H1 (cell line): ENCODE measurements around the gene NRIP3. TPM values are rescaled to one million over a fixed set of nuclear protein-coding genes. Genes with fewer than 3 reads are reported as not detected.
A peak's percentile ranks its signal among the peaks of the same experiment; 100 is the strongest.

ENCODE experiments used
- CTCF ChIA-PET: fragments of 300-600 bp; sonication (Branson Sonifier 250); formaldehyde crosslinking; loops from one replicate; lab custom pipeline; 2021; ENCODE audit not compliant: partially characterized antibody; lab: Charles Lee
- POLR2A ChIA-PET: fragments of 300-600 bp; sonication (Branson Sonifier 250); formaldehyde crosslinking; loops from one replicate; lab custom pipeline; 2021; ENCODE audit warnings: inconsistent platforms; ENCODE audit not compliant: partially characterized antibody; lab: Charles Lee
- DNase-seq, 2 experiments: peaks; one replicate each; pipeline versions ENCODE4 v3.0.0 to v3.0.0-alpha.2; 2010 to 2022; ENCODE audit warnings: low spot score in 2 of 2, low read depth in 1 of 2, mixed read lengths in 1 of 2
- FAIRE-seq: peaks from 2 replicates; lab custom pipeline; 2011; peaks lifted over from hg19 to GRCh38; lab: Jason Lieb, UNC
- H2AFZ ChIP-seq: 2 replicates; pipeline ENCODE4 v1.8.1; 2012; ENCODE audit warnings: low read length, inconsistent platforms
- H2AK5ac ChIP-seq: 2 replicates; pipeline ENCODE4 v1.6.1; 2013; ENCODE audit warnings: low read depth, low read length
- H2BK120ac ChIP-seq: replicated peaks from 2 replicates; pipeline ENCODE3; 2013; ENCODE audit warnings: low read depth, low read length, inconsistent platforms
- H2BK12ac ChIP-seq: 2 replicates; pipeline ENCODE4 v1.6.1; 2013; ENCODE audit warnings: low read depth, low read length
- H2BK15ac ChIP-seq: 2 replicates; pipeline ENCODE4 v1.6.1; 2013; ENCODE audit warnings: low read length
- H2BK20ac ChIP-seq: 2 replicates; pipeline ENCODE4 v1.6.1; 2013; ENCODE audit warnings: low read length
- H2BK5ac ChIP-seq: 2 replicates; pipeline ENCODE4 v1.6.1; 2013; ENCODE audit warnings: low read depth, low read length
- H3K14ac ChIP-seq: 2 replicates; pipeline ENCODE4 v1.6.1; 2013; ENCODE audit warnings: inconsistent platforms; ENCODE audit not compliant: insufficient read length
- H3K18ac ChIP-seq: 2 replicates; pipeline ENCODE4 v1.6.1; 2013; ENCODE audit warnings: low read length; ENCODE audit errors: extremely low read depth
- H3K23ac ChIP-seq: 2 replicates; pipeline ENCODE4 v1.6.1; 2013; ENCODE audit warnings: inconsistent platforms; ENCODE audit not compliant: insufficient read length
- H3K23me2 ChIP-seq: 2 replicates; pipeline ENCODE4 v1.6.1; 2013; ENCODE audit warnings: low read depth, low read length
- H3K27ac ChIP-seq: 2 replicates; pipeline ENCODE4 v1.6.1; 2011; ENCODE audit warnings: low read depth, low read length, inconsistent platforms
- H3K27me3 ChIP-seq, 4 experiments: replicated peaks in 1 of 4; 1 replicate in 1 of 4; 2 replicates in 3 of 4; pipeline versions ENCODE4 v1.6.1 to v1.8.1; 2011 to 2013; ENCODE audit warnings: low read length in 3 of 4, mild to moderate bottlenecking in 3 of 4, inconsistent platforms in 2 of 4, mixed read lengths in 2 of 4, moderate library complexity in 1 of 4; ENCODE audit not compliant: control insufficient read depth in 3 of 4, insufficient read depth in 3 of 4; ENCODE audit errors: extremely low read depth in 1 of 4
- H3K36me3 ChIP-seq, 4 experiments: 2 replicates each; pipeline versions ENCODE4 v1.6.1 to v1.8.1; 2011 to 2013; ENCODE audit warnings: mild to moderate bottlenecking in 4 of 4, low read length in 3 of 4, moderate library complexity in 2 of 4, control low read depth in 1 of 4, inconsistent platforms in 1 of 4; ENCODE audit not compliant: insufficient read depth in 4 of 4, control insufficient read depth in 2 of 4
- H3K4ac ChIP-seq: replicated peaks from 2 replicates; pipeline ENCODE3; 2013; ENCODE audit warnings: low read length, low read depth, mixed read lengths, inconsistent platforms; ENCODE audit not compliant: insufficient read length
- H3K4me1 ChIP-seq, 4 experiments: replicated peaks in 1 of 4; 1 replicate in 1 of 4; 2 replicates in 3 of 4; pipeline versions ENCODE4 v1.6.1 to v1.8.1; 2011 to 2013; ENCODE audit warnings: low read length in 3 of 4, inconsistent platforms in 2 of 4, mixed read lengths in 1 of 4; ENCODE audit not compliant: insufficient read depth in 4 of 4, control insufficient read depth in 3 of 4
- H3K4me2 ChIP-seq, 2 experiments: 2 replicates each; pipeline versions ENCODE4 v1.6.1 to v1.8.1; 2011 to 2013; ENCODE audit warnings: low read depth in 2 of 2, low read length in 2 of 2, control low read depth in 1 of 2, inconsistent platforms in 1 of 2, mild to moderate bottlenecking in 1 of 2; ENCODE audit not compliant: insufficient read depth in 1 of 2
- H3K4me3 ChIP-seq, 4 experiments: fragments of 200-600, 300-600 bp in 1 of 4; sonication (generic), shearing (Covaris generic), sonication (Bioruptor Twin) in 1 of 4; 2 replicates each; pipeline versions ENCODE4 v1.5.1 to v1.8.1; 2011 to 2016; ENCODE audit warnings: low read length in 4 of 4, low read depth in 3 of 4, control low read depth in 2 of 4, inconsistent platforms in 2 of 4, mild to moderate bottlenecking in 2 of 4, mixed read lengths in 1 of 4, moderate library complexity in 1 of 4; ENCODE audit not compliant: insufficient read depth in 2 of 4; ENCODE audit errors: extremely low read depth in 1 of 4
- H3K56ac ChIP-seq: replicated peaks from 2 replicates; pipeline ENCODE3; 2013; ENCODE audit warnings: low read depth, mild to moderate bottlenecking, mixed read lengths, low read length, inconsistent platforms; ENCODE audit not compliant: insufficient read length
- H3K79me1 ChIP-seq: 2 replicates; pipeline ENCODE4 v1.6.1; 2013; ENCODE audit warnings: low read depth, low read length, control low read depth
- H3K79me2 ChIP-seq, 2 experiments: 2 replicates each; pipeline versions ENCODE4 v1.6.1 to v1.8.1; 2012 to 2013; ENCODE audit warnings: low read length in 2 of 2, mild to moderate bottlenecking in 2 of 2, inconsistent platforms in 1 of 2; ENCODE audit not compliant: insufficient read depth in 2 of 2, control insufficient read depth in 1 of 2
- H3K9ac ChIP-seq, 4 experiments: replicated peaks in 1 of 4; 1 replicate in 1 of 4; 2 replicates in 3 of 4; pipeline versions ENCODE4 v1.6.1 to v1.8.1; 2011 to 2013; ENCODE audit warnings: low read depth in 3 of 4, low read length in 3 of 4, control low read depth in 2 of 4, mild to moderate bottlenecking in 2 of 4, moderate library complexity in 2 of 4, inconsistent platforms in 1 of 4; ENCODE audit errors: extremely low read depth in 1 of 4
- H3K9me3 ChIP-seq, 2 experiments: 2 replicates each; pipeline versions ENCODE4 v1.6.1 to v1.8.1; 2012 to 2013; ENCODE audit warnings: mild to moderate bottlenecking in 2 of 2, moderate library complexity in 2 of 2, control low read depth in 1 of 2, inconsistent platforms in 1 of 2, low read depth in 1 of 2, low read length in 1 of 2, mixed read lengths in 1 of 2; ENCODE audit not compliant: insufficient read depth in 2 of 2
- H4K20me1 ChIP-seq, 2 experiments: replicated peaks in 1 of 2; 2 replicates each; pipeline versions ENCODE3 to v1.8.1; 2011 to 2013; ENCODE audit warnings: inconsistent platforms in 2 of 2, low read length in 2 of 2, mild to moderate bottlenecking in 1 of 2; ENCODE audit not compliant: insufficient read depth in 2 of 2, control insufficient read depth in 1 of 2
- H4K5ac ChIP-seq: 2 replicates; pipeline ENCODE4 v1.6.1; 2013; ENCODE audit warnings: low read length, low read depth, mixed read lengths, inconsistent platforms; ENCODE audit not compliant: insufficient read length
- H4K8ac ChIP-seq: 2 replicates; pipeline ENCODE4 v1.8.0; 2013; ENCODE audit warnings: mild to moderate bottlenecking, moderate library complexity, low read length, inconsistent platforms; ENCODE audit not compliant: insufficient read depth; ENCODE audit errors: extremely low read depth
- H4K91ac ChIP-seq: replicated peaks from 2 replicates; pipeline ENCODE3; 2013; ENCODE audit warnings: low read length, mixed read lengths, inconsistent platforms; ENCODE audit not compliant: insufficient read length
- CTCF ChIP-seq, 3 experiments: IDR thresholded peaks; 1 replicate in 2 of 3; 2 replicates in 1 of 3; pipeline versions ENCODE4 v1.5.1 to v1.6.1; 2011; ENCODE audit warnings: low read length in 3 of 3, mild to moderate bottlenecking in 3 of 3, inconsistent platforms in 2 of 3, low read depth in 1 of 3, moderate library complexity in 1 of 3; ENCODE audit not compliant: insufficient read depth in 1 of 3; ENCODE audit errors: control extremely low read depth in 1 of 3
- RAD21 ChIP-seq, 2 experiments: IDR thresholded peaks in 1 of 2; conservative IDR thresholded peaks in 1 of 2; 2 replicates each; pipeline ENCODE4 v1.6.1; 2011; ENCODE audit warnings: low read depth in 2 of 2, low read length in 2 of 2, improper control_type of control experiment in 1 of 2, inconsistent platforms in 1 of 2, mild to moderate bottlenecking in 1 of 2, moderate library complexity in 1 of 2
- RFX5 ChIP-seq: IDR thresholded peaks from 2 replicates; pipeline ENCODE4 v1.6.1; 2011; ENCODE audit warnings: low read depth, low read length, improper control_type of control experiment, borderline replicate concordance
- WGBS, 2 experiments: shearing (Covaris generic) in 1 of 2; methylation state at CpG; one replicate each; pipeline versions ENCODE4 v1.1.6 to v1.1.7; 2013 to 2015; ENCODE audit warnings: low lambda C conversion rate in 2 of 2, mixed read lengths in 2 of 2, inconsistent platforms in 1 of 2, low coverage in 1 of 2, missing lambda C conversion rate in 1 of 2; ENCODE audit not compliant: insufficient replicate concordance in 2 of 2, insufficient coverage in 1 of 2, insufficient read length in 1 of 2; ENCODE audit errors: extremely low coverage in 1 of 2, missing lambda C conversion rate in 1 of 2; 5-methylcytosine and 5-hydroxymethylcytosine counted together
- polyA plus RNA-seq, 7 experiments: library from polyadenylated mRNA; depleted of rRNA in 3 of 7; stranded (reverse) in 5 of 7; unstranded in 2 of 7; fragments of >200 nt in 5 of 7; fragments of 200-250 nt in 2 of 7; gene quantifications; 1 replicate in 5 of 7; 2 replicates in 1 of 7; 4 replicates in 1 of 7; pipeline versions ENCODE4 v1.2.1 to v1.2.3, GENCODE V29; 2011 to 2013; ENCODE audit warnings: missing spikeins in 2 of 7, mixed read lengths in 2 of 7
- total RNA-seq: library from RNA; stranded (reverse); fragmentation: NEBNext Ultra II Directional; extraction: Animal tissue kit (Norgen Biotek cat#: 25700); gene quantifications from 2 replicates; pipeline ENCODE4 v1.2.1, GENCODE V29; 2021

Gene NRIP3
- total and polyA plus RNA-seq, 2 of the 8 experiments (the other 6 are each of a cell fraction or from before 2014, with no cell fraction given): 3.9 to 7.1 TPM

GRCh38 chr11:8959546-8960166 is 44.1 kb downstream of the NRIP3 start:
- Histone ChIP-seq H3K4ac (no peak overlapping the region), H2BK20ac (no peak overlapping the region), H3K23ac (no peak overlapping the region), H2AK5ac (no peak overlapping the region), H4K8ac (no peak overlapping the region), H3K23me2 (peaks cover 6% of the 10 kb centered on the region), H3K4me1 (peaks cover 0 to 4% (median 0%) of the 10 kb centered on the region in 4 experiments; a peak in 2 of 7 replicates), H3K27me3 (no peaks in the 10 kb centered on the region), H3K79me1 (peaks cover 3% of the 10 kb centered on the region; the same call in 1 of the 2 replicates), H4K91ac (no peak overlapping the region), H3K4me2 (0 out of 4 replicates have a peak overlapping the region, but pooled peaks of 1 of the 2 experiments have one; percentile 21), H3K36me3 (peaks cover 0 to 8% (median 1%) of the 10 kb centered on the region in 4 experiments; a peak in 3 of 8 replicates), H3K4me3 (no peak overlapping the region), H3K9ac (no peak overlapping the region), H3K18ac (no peak overlapping the region), H4K20me1 (no peaks in the 10 kb centered on the region), H3K79me2 (peaks cover 0 to 3% of the 10 kb centered on the region in 2 experiments; a peak in 1 of 4 replicates), H3K56ac (no peak overlapping the region), H2BK5ac (no peak overlapping the region), H2BK120ac (no peak overlapping the region), H4K5ac (no peak overlapping the region), H2BK15ac (no peak overlapping the region), H2BK12ac (no peak overlapping the region), H3K9me3 (no peaks in the 10 kb centered on the region), H3K27ac (no peak overlapping the region), H3K14ac (no peak overlapping the region), H2AFZ (no peak overlapping the region)
- FAIRE-seq (peak; percentile 88), DNase-seq (peak in 1 of 2 experiments; percentile 31)
- TF ChIP-seq RFX5 (no peak), CTCF (IDR thresholded peaks at IDR 0.05; ENCODE audit: control extremely low read depth in 1 of 3, insufficient read depth in 1 of 3, low read depth in 1 of 3, low read length in 3 of 3) (peak in 2 of 3 experiments; percentile 62 to 77; a peak in 3 of 4 replicates), RAD21 (IDR thresholded peaks at IDR 0.05 in 1 of 2, conservative IDR thresholded peaks at IDR 0.05 in 1 of 2; ENCODE audit: low read depth in 2 of 2, low read length in 2 of 2) (peak; percentile 86 to 90)
- ChIA-PET CTCF (interaction anchor here (0.5 to 3.7 kb wide), 49 partner anchors 9 to 789 kb away, joined by 3 to 66 read pairs (median 3); partner anchors contain the start of genes AKIP1, ASCL3 and C11orf16), POLR2A (interaction anchor here (0.8 to 2.2 kb wide), 8 partner anchors 8 to 277 kb away, joined by 3 to 10 read pairs (median 4); partner anchors contain the start of genes RPL27A and TRIM66)
- WGBS, 2 experiments: 39% methylated on average over 2 of the region's 2 CpGs; no CpG with 5 or more reads in 1 of the 2 experiments
